ENCODE data around the gene PERCC1. TPM values are rescaled to one million over a fixed set of nuclear protein-coding genes. Genes with fewer than 3 reads are reported as not detected.

Gene PERCC1
- total RNA-seq, 1 donor from 2014 or later: not detected

Other genes starting within 250 kb of the PERCC1 start
- not detected for gene TPSG1, start 205.8 kb upstream of the PERCC1 start, total RNA-seq
- not detected for gene TPSB2, start 200.9 kb upstream of the PERCC1 start, total RNA-seq
- 1.0 TPM for gene TPSAB1, start 190.4 kb upstream of the PERCC1 start, total RNA-seq
- not detected for gene TPSD1, start 175.0 kb upstream of the PERCC1 start, total RNA-seq
- 35.0 TPM for gene UBE2I, start 121.4 kb upstream of the PERCC1 start, total RNA-seq
- 1.0 TPM for gene BAIAP3, start 97.4 kb upstream of the PERCC1 start, total RNA-seq
- 48.5 TPM for gene TSR3, start 79.2 kb upstream of the PERCC1 start, total RNA-seq
- gene GNPTG, start 79.1 kb upstream of the PERCC1 start, total RNA-seq: 18.3 TPM
- 3.7 TPM for gene UNKL, start 16.4 kb upstream of the PERCC1 start, total RNA-seq
- gene UQCC4, start 10.3 kb upstream of the PERCC1 start, total RNA-seq: 10.4 TPM
- under 0.01 TPM for gene CCDC154, start 13.5 kb downstream of the PERCC1 start, total RNA-seq
- 31.8 TPM for gene CLCN7, start 44.0 kb downstream of the PERCC1 start, total RNA-seq
- 1.0 TPM for gene PTX4, start 57.9 kb downstream of the PERCC1 start, total RNA-seq
- gene TELO2, start 62.3 kb downstream of the PERCC1 start, total RNA-seq: 11.0 TPM
- 8.9 TPM for gene TMEM204, start 102.6 kb downstream of the PERCC1 start, total RNA-seq
- gene IFT140, start 181.0 kb downstream of the PERCC1 start, total RNA-seq: 17.2 TPM
- gene CRAMP1, start 181.3 kb downstream of the PERCC1 start, total RNA-seq: 5.2 TPM
- gene JPT2, start 247.2 kb downstream of the PERCC1 start, total RNA-seq: 22.4 TPM

All from skeletal muscle tissue (tissue), 1 donor.